MM.1S (cell line): ENCODE data around the gene APEH.

Source experiments
- DNase-seq: peaks from one replicate; pipeline ENCODE4 v3.0.0-alpha.2; 2015
- H2AFZ ChIP-seq: fragments of 300-600 bp; sonication (generic); 2 replicates; pipeline ENCODE4 v1.6.0; 2016; ENCODE audit warnings: antibody characterized with exemption, low read length
- H3F3A ChIP-seq: fragments of 300-600 bp; sonication (generic); 2 replicates; pipeline ENCODE4 v1.6.1; 2016; ENCODE audit warnings: mild to moderate bottlenecking, antibody characterized with exemption, low read length, moderate library complexity, mixed read lengths; ENCODE audit not compliant: insufficient read depth
- H3K27ac ChIP-seq: fragments of 300-600 bp; sonication (generic); 2 replicates; pipeline ENCODE4 v1.5.1; 2016; ENCODE audit warnings: mild to moderate bottlenecking, low read length
- H3K27me3 ChIP-seq: fragments of 300-600 bp; sonication (generic); replicated peaks from 2 replicates; pipeline ENCODE4 v1.6.0; 2016; ENCODE audit warnings: low read length; ENCODE audit not compliant: insufficient read depth
- H3K36me3 ChIP-seq: fragments of 300-600 bp; sonication (generic); replicated peaks from 2 replicates; pipeline ENCODE4 v1.6.1; 2016; ENCODE audit warnings: mild to moderate bottlenecking, low read length, mixed read lengths; ENCODE audit not compliant: insufficient read depth
- H3K4me1 ChIP-seq: fragments of 300-600 bp; sonication (generic); 2 replicates; pipeline ENCODE4 v1.6.1; 2016; ENCODE audit warnings: low read length, mixed read lengths
- H3K4me2 ChIP-seq: fragments of 300-600 bp; sonication (generic); 2 replicates; pipeline ENCODE4 v1.6.0; 2016; ENCODE audit warnings: low read depth, low read length
- H3K4me3 ChIP-seq: fragments of 300-600 bp; sonication (generic); 2 replicates; pipeline ENCODE4 v1.5.1; 2016; ENCODE audit warnings: low read length, mixed read lengths
- H3K79me2 ChIP-seq: fragments of 300-600 bp; sonication (generic); 2 replicates; pipeline ENCODE4 v1.6.1; 2016; ENCODE audit warnings: mixed run types, low read length, mixed read lengths
- H3K9ac ChIP-seq: fragments of 300-600 bp; sonication (generic); 2 replicates; pipeline ENCODE4 v1.6.1; 2016; ENCODE audit warnings: low read length, mixed read lengths
- H3K9me2 ChIP-seq: fragments of 300-600 bp; sonication (generic); replicated peaks from 2 replicates; pipeline ENCODE4 v1.6.1; 2016; ENCODE audit warnings: mild to moderate bottlenecking, low read length, mixed read lengths; ENCODE audit not compliant: insufficient read depth
- H3K9me3 ChIP-seq: fragments of 300-600 bp; sonication (generic); replicated peaks from 2 replicates; pipeline ENCODE4 v1.6.1; 2016; ENCODE audit warnings: mild to moderate bottlenecking, low read length, mixed read lengths; ENCODE audit not compliant: insufficient read depth
- H4K20me1 ChIP-seq: fragments of 300-600 bp; sonication (generic); 2 replicates; pipeline ENCODE4 v1.6.1; 2016; ENCODE audit warnings: mild to moderate bottlenecking, low read length, moderate library complexity, mixed read lengths; ENCODE audit not compliant: insufficient read depth
- EZH2 ChIP-seq: fragments of 300-600 bp; sonication (generic); optimal IDR thresholded peaks from 2 replicates; pipeline ENCODE3; 2017; ENCODE audit warnings: low read depth, mild to moderate bottlenecking, antibody characterized with exemption, low read length, mixed read lengths
- EZH2phosphoT487 ChIP-seq: fragments of 300-600 bp; sonication (generic); IDR thresholded peaks from 2 replicates; pipeline ENCODE4 v1.6.1; 2018; ENCODE audit warnings: antibody characterized with exemption, low read length
- TF ChIP-seq, protein P1 (sequence below): fragments of 300-600 bp; sonication (generic); IDR thresholded peaks from 2 replicates; pipeline ENCODE4 v1.5.1; 2016; ENCODE audit warnings: antibody characterized with exemption, low read length, mixed read lengths

Gene APEH

GRCh38 chr3:49673715-49674496, at the start of gene APEH:
Gene APEH (plus strand): TSS chr3:49674351. CDS start chr3:49674402, 51 bp downstream.
- no peak for TF ChIP-seq EZH2
- no peak for TF ChIP-seq EZH2phosphoT487
- TF ChIP-seq, protein P1, sequence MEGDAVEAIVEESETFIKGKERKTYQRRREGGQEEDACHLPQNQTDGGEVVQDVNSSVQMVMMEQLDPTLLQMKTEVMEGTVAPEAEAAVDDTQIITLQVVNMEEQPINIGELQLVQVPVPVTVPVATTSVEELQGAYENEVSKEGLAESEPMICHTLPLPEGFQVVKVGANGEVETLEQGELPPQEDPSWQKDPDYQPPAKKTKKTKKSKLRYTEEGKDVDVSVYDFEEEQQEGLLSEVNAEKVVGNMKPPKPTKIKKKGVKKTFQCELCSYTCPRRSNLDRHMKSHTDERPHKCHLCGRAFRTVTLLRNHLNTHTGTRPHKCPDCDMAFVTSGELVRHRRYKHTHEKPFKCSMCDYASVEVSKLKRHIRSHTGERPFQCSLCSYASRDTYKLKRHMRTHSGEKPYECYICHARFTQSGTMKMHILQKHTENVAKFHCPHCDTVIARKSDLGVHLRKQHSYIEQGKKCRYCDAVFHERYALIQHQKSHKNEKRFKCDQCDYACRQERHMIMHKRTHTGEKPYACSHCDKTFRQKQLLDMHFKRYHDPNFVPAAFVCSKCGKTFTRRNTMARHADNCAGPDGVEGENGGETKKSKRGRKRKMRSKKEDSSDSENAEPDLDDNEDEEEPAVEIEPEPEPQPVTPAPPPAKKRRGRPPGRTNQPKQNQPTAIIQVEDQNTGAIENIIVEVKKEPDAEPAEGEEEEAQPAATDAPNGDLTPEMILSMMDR = no peak
- peak within 1 kb of the TSS; percentile 85 for H3K27ac ChIP-seq
- H3K4me1 ChIP-seq = 0 out of 2 replicates have a peak, but pooled peaks cover 3% of the 10 kb centered on the region
- no peaks in the 10 kb centered on the region for H3K27me3 ChIP-seq
- H3F3A ChIP-seq = 0 out of 2 replicates have a peak, but pooled peaks cover 10% of the 10 kb centered on the region
- no peaks in the 10 kb centered on the region for H3K36me3 ChIP-seq
- peak within 1 kb of the TSS; percentile 89 for H3K9ac ChIP-seq
- H2AFZ ChIP-seq = peak within 1 kb of the TSS; percentile 81
- H3K9me2 ChIP-seq = no peaks in the 10 kb centered on the region
- H3K9me3 ChIP-seq = no peaks in the 10 kb centered on the region
- peaks cover 31% of the 10 kb centered on the region for H3K79me2 ChIP-seq
- H3K4me2 ChIP-seq = peak within 1 kb of the TSS; percentile 99
- no peaks in the 10 kb centered on the region for H4K20me1 ChIP-seq
- H3K4me3 ChIP-seq = peak within 1 kb of the TSS; percentile 96
- peak; percentile 98 for DNase-seq

DNA sequence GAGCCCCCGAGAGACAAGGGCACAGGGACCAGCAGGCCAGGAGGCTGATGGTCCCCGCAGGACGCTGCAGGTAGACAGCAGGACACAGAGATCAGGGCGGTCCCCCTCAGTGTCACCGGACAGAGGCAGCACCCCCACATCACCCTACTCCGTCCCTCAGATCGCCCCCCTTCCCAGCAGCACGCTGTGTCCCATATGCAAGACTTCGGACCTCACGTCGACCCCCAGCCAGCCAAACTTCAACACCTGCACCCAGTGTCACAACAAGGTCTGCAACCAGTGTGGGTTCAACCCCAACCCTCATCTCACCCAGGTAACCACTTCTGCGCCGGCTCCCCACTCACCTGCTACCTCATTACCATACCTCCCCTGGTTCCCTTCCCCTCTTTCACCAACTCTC, 49.1 kb upstream of the APEH start:
- H3K27ac ChIP-seq = no peak overlapping the region
- no peaks in the 10 kb centered on the region for H3K36me3 ChIP-seq
- no peaks in the 10 kb centered on the region for H3K79me2 ChIP-seq
- no peak overlapping the region for H3K9ac ChIP-seq
- no peak for DNase-seq
- no peaks in the 10 kb centered on the region for H3K9me3 ChIP-seq
- no peaks in the 10 kb centered on the region for H3K9me2 ChIP-seq
- no peak overlapping the region for H2AFZ ChIP-seq
- H3F3A ChIP-seq = no peaks in the 10 kb centered on the region
- H3K4me3 ChIP-seq = no peak overlapping the region
- H4K20me1 ChIP-seq = no peaks in the 10 kb centered on the region
- TF ChIP-seq EZH2phosphoT487 (no peak), EZH2 (no peak)
- TF ChIP-seq, protein P1 = no peak
- H3K4me1 ChIP-seq = no peaks in the 10 kb centered on the region
- no peaks in the 10 kb centered on the region for H3K27me3 ChIP-seq
- H3K4me2 ChIP-seq = no peak overlapping the region

DNA sequence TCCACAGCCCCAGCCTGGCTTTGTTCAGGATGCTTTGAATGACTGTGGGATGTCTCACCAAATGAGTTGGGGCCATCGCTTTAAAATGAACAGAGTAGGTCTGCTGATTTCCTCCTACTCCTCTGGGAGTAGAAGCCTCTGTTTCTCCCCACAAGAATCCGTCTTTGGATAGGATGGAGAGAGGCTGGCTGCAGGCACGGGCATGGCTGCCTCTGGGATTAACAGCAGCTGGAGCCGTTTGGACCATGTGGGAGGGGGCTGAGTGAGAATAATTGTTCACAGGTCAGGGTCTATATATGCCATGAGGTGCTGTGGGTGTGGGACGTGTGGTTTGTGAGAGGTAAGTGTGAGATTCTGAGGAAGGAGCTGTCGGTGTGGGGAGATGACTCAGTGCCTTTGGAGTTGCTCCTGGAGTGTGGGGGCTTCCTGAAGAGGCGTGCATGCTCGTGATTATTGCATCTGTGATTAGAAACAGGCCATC, 48.0 kb upstream of the APEH start:
- DNase-seq = no peak
- H3K9ac ChIP-seq = no peak overlapping the region
- H3K4me3 ChIP-seq = no peak overlapping the region
- H3K79me2 ChIP-seq = no peaks in the 10 kb centered on the region
- no peak overlapping the region for H3K27ac ChIP-seq
- TF ChIP-seq EZH2phosphoT487 = no peak
- no peak for TF ChIP-seq EZH2
- H3K9me3 ChIP-seq = no peaks in the 10 kb centered on the region
- no peaks in the 10 kb centered on the region for H4K20me1 ChIP-seq
- no peak overlapping the region for H3K4me2 ChIP-seq
- H3K36me3 ChIP-seq = no peaks in the 10 kb centered on the region
- no peaks in the 10 kb centered on the region for H3K27me3 ChIP-seq
- H3K4me1 ChIP-seq = no peaks in the 10 kb centered on the region
- H2AFZ ChIP-seq = no peak overlapping the region
- H3K9me2 ChIP-seq = no peaks in the 10 kb centered on the region
- no peaks in the 10 kb centered on the region for H3F3A ChIP-seq

DNA sequence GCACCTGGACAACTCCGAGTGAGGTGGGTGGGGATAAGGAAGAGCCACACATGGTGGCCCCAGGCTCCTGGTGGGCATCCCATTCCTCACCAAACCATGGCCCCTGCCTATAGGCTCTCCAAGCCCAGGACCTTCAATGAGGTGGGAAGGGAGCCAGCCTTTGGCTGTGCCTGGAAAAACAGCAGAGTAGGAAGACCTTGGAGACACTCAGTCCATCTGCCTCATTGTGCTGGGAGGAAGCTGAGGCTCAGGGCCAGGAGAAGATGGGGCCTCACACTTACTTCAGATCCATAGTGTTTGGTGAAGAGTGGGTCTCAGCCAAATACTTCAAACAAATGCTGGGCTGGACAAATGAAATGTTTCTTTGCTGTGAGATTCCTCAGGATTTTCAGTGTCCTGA, 47.4 kb upstream of the APEH start:
- Histone ChIP-seq H3K4me1 (no peaks in the 10 kb centered on the region), H3K27ac (no peak overlapping the region), H3K9me3 (no peaks in the 10 kb centered on the region), H2AFZ (no peak overlapping the region), H3K79me2 (no peaks in the 10 kb centered on the region), H4K20me1 (no peaks in the 10 kb centered on the region), H3K36me3 (no peaks in the 10 kb centered on the region), H3K4me3 (no peak overlapping the region), H3K27me3 (no peaks in the 10 kb centered on the region), H3K4me2 (no peak overlapping the region), H3F3A (no peaks in the 10 kb centered on the region), H3K9ac (no peak overlapping the region), H3K9me2 (no peaks in the 10 kb centered on the region)
- TF ChIP-seq EZH2 = no peak
- TF ChIP-seq, protein P1 = no peak
- TF ChIP-seq EZH2phosphoT487 = no peak
- DNase-seq = no peak
